Activated CD8-positive, alpha-beta memory T cell treated with anti-CD3 and anti-CD28 coated beads, Interleukin-2, amount 50 U/mL, for 4 hours (primary cell): ENCODE data around the gene GRAPL.
"Not testable (repeated sequence)": the region's sequence is repeated elsewhere in the genome, so short reads cannot be mapped to it uniquely, and the experiment has no call there.

ENCODE experiments used
- DNase-seq: peaks from one replicate; pipeline ENCODE4 v3.0.0-alpha.2; 2020

The GRAPL gene

DNA sequence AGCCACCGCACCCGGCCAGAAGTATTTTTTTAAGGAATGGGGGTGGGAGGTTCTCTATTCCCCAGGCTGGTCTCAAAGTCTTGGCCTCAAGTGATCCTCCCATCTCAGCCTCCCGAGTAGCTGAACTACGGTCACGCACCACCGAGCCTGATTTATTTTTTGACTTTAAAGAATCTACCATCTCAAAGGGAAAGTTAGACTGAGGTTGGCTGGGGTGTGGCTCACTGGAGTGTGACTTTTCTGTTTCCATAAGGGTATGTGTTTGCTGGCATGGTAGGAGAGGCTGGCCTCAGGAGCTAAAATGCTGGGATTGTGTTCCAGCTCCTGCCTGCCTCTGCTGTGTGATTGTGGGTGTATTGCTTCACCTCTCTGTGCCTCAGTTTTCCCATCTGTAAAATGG is 10.6 kb downstream of the GRAPL start:
- not testable (repeated sequence) for DNase-seq

DNA sequence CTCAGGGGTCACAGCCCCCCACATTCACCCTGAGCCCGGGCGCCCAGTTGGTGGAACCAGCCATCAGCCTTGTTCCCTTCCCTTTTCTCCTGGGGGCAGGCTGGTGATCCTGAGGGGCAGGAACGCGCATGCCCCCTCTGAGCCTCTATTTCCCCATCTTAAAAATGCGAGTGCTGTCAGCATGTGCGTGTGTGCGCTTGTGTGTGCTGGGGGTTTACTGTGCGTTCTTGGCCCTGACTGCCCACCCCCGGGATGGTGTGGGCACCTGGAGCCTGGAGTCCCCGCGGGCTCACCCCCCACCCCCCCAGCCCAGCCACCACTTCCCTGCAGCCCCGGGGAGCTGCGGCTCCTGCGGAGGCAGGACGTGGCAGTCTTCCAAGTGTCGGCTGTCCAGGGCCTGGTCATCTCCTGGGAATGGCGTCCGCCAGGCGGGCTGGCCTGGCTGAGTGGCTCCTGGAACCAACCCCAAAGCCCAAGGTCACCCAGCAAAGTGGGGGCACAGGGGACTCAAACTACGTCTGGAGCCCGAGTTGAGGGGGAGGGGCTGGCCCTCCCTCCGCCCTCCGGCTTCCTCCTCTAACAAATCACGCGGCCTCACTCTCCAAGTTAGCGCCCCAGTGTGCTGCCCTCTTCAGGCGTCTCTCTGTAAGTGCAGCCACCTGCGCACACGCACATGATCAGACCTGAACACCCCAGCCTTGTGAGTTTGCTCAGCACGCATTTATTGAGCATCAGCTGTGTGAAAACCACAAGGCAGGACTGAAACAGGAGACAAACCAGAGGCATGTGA is 14.2 kb downstream of the GRAPL start:
- not testable (repeated sequence) for DNase-seq

DNA sequence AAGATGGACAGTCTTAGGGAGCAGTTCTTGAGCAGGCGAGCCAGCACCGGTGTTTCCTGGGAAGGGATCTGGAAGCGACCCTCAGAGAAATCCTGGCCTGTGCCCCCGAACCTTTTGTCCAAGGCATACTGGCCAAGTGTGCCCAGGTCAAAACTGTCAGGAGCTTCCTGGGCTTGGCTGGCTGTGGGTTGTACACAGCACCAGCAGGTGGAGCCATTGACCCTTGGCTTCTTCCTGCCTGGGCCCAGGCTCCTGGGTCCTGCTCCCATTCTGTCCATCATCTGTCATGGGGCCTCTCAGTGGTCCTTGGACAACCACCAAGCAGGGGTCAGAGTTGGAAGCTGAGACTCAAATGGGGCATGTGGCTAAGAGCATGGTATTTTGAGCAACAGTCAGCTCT is 15.0 kb downstream of the GRAPL start:
- not testable (repeated sequence) for DNase-seq

DNA sequence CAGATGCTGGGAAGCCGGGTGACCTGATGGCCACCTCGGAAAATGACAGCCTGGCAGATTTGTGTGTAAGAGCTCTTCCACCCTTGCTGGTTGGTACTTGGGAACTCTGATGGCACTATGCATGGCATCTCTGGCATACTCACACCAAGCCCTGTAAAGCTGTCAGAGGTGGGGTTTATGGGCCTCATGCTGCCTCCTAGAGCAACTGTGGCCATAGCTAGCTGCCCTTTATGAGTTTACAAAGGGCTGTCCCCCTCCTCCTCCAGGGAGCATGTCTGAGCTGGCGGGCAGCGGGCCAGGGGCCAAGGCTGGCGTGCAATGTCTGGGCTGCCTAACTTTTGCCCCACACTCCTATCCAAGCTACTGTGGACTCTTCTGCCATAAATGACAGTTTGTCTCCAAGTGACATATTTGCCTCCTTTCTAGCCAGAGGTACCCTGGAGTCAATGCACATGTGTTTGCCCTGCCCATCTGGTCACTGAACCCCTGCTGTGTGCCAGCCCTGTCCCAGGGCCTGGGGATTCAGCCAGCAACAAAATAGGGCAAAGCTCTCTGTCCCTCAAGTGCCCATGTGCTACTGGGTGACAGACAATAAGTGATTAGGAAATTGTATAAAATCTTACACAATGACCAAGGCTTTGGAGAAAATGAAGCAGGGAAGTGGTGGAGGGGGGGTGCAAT is 15.8 kb downstream of the GRAPL start:
- DNase-seq, result not testable (repeated sequence)

DNA sequence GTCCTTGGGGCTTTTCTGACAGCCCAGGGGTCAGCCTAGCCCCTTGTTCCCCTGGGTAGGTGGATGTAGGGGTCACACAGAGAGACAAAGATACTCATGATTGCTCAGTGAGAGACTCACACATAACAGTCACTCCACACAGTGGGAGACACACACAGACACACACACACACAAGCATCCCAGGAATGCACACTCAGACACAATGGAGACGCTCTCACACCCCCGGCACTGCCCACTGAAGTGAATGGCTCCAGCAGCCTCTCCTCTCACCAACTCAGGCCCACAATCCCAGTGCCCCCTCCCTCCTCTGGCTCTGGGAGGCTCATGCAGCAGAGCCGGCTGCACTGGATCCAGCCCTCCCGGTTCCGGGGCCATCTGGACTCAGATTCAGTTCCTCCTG is 17.0 kb downstream of the GRAPL start:
- DNase-seq, result not testable (repeated sequence)

DNA sequence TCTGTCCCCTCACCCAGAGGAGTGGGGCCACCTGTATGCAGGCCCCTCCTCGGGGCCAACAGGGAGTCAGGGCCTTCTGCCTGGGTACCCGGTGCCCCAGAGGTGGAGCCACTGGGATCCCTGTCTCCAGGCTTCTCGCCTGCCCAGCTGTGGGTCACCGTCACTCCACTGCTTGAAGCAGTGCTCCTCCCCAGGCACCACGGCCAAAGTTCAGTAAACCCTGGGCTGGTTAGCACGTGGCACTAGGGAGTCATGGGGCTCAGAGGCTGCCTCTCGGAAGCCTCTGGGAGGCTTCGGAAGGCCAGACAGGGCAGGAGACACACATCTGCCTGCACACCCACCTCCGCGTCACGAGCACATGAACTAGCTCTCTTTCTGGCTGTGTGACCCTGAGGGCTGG is 18.1 kb downstream of the GRAPL start:
- DNase-seq, result not testable (repeated sequence)

DNA sequence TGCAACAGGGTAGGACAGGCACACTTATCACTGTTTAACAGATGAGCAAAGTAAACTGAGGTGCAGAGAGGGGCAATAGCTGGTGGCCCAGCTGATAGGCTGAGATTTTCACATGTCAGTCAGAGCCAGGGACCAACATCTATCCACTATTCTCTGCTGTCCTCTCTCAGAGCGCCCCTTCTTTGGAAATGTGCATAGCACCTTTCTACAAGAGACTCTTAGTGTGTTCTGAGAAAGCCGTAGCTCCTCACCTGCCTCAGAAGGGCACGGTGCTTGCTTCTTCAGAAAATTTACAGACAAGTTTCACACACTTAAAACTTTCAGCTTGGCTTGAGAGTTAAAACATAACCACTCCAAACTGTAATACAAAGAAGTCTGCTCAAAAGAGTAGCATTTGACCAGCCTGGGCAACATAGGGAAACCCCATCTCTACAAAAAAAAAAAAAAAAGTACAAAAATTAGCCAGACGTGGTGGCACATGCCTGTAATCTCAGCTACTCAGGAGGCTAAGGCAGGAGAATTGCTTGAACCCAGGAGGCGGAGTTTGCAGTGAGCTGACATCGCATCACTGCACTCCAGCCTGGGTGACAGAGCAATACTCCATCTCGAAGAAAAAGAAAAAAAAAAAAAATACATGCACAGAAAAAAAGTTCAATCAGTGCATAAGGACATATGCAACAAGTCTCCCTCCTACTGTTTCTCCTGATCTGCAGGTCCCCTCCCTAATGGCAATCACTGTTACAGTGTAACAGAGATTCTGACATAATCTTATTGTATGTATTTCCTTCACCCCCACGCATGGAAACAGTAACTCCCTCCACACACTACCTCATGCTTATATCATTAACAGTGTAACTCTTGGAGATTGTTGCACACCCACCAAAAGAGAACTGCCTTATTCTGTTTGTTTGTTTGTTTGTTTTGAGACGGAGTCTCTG is 23.6 kb downstream of the GRAPL start:
- DNase-seq, result not testable (repeated sequence)

DNA sequence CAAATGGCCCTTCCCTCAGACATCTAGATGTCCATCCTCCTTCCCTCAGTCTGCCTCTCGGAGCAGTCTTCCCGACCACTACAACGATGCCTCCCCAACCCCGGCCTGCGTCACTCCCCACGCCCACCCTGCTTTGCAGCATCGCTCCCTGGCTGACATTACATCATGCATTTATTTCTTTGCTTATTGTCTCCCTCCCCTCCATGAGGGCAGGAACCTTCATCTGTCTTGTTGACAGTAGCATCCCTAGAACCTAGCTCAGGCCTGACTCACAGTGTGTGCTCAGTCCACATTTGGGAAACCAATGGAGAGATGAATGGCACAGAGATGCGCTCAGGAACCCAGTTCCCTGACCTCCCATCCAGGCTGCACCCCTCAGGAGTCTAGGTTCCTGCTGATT is 30.2 kb downstream of the GRAPL start:
- not testable (repeated sequence) for DNase-seq

DNA sequence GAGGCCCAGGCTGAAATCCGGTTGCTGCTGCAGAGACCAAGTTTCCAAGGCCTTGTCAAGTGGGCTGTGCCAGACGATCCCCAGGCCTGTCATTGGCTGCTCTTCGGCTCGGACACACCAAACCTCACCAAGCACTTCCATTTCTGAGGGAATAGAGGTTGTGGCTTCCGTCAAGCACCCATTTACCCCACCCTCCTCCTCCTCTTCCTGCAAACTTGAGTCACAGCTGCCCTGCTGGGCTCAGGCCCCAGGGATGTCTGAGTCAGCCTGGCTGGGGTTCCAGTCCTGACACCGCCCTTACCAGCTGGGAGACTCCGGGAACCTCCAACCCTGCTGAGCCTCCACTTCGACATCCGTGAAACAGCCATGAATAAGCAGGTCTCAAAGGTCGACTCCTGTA is 31.1 kb downstream of the GRAPL start:
- DNase-seq, result not testable (repeated sequence)

DNA sequence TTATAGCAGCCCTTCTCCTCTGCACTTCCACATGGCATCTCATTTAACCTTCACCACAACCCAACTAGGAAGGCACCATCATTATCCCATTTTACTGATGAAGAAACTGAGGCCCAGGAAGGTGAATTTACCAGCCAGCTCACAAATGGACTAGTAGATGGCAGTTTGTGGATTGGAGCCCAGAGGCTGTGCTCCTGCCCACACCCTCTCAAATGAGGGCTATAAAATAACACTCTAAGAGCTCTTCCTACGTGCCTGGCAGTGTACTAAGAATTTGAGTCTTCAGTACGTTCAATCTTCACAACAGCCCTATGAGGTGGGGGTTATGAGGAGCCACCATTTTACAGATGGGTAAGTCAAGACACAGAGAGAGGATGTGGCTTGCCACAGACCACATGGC is 31.5 kb downstream of the GRAPL start:
- not testable (repeated sequence) for DNase-seq

DNA sequence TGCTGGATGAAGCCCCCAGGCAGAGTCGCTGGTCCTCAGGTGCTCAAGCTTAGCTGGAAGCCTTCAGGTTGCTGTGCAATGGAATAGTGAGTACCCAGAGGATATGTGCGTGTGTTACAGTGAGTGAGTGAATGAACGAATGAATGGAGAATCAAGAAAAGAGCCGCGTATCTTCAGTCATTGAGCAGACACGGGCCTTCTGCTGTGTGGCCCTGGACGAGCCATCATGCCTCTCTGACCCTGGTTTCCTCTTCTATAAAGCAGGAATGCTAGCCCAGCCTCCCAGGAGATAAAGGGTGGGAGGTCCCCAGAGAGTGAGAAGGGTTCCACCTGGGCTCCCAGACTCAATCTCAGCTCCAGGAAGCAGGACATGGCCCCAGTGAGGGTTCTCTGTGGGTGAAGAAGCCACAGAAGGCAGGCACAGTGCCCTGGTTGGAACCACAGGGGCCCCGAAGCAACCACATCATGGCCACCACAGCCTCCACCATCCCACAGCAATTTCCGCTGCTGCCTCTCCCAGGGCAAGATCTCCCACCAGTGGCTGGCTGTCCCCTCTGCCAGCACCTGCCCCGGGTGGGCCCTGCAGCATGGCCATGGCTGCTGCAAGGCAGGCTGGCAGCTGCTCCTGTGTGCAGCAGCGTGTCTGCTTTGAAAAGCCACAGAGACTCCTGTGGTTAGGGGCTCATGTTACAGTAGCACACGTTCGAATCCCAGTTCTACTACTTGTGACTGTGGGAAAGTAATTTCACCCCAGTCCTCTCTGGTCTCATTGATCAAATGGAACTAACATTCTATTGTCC is 34.1 kb downstream of the GRAPL start:
- DNase-seq, result not testable (repeated sequence)

DNA sequence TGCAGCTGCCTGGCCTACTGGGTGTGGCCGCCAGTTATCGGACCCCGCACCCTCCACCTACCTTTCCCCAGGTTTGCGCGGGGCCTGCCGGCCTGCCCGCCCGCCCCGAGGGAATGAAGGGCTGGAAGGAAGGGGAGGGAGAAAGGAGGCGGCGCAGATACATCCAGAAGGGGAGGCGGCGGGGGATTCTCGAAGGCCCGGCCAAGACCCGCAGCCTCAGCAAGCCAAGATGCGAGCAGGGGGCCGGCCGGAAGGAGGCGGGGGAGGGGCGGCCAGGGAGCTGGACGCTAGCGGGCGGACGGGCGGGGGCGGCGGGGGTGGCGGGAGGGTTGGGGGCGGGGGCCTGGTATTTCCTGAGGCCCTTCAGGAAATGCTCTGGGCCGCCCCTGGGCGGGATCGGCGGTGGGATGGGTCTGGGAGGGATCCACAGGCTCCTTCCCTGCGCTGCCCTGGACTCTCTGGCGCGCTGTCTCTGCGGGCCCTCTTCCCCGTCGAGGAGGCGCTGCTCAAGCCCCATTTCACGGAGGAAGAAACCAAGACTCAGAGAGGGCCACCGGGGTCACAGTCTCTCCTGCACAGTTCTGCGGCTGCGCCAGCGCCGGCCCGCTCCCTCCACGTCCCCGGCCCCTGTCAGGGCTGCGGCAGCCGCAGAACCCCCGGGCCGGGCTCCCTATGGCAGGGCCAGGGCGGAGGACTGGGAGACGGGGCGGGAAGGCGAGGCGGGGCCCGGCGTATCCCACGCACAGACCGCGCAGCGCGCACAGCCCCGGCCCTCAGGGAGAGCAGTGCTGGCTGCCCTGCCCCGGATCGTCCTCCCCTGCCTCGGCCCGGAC is 35.2 kb downstream of the GRAPL start:
- not testable (repeated sequence) for DNase-seq

DNA sequence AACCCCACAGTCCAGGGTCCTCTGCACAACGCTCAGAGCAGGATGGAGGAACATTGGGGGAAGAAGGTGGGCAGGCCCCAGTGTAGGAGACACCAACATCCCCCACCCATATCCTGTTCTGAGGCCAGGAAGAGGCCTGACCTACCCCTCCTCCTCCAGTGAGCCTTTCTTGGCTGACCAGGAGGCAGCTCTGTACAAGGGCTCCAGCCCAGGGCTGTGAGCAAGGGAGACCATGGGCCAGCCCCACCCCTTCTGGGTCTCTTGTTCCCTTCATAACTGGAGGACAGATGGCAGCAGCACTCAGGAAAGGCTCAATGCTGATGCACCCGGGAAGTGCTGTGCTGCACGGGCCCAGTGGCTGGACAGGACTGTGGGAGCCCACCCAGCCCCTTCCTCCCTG is 47.0 kb downstream of the GRAPL start:
- not testable (repeated sequence) for DNase-seq

DNA sequence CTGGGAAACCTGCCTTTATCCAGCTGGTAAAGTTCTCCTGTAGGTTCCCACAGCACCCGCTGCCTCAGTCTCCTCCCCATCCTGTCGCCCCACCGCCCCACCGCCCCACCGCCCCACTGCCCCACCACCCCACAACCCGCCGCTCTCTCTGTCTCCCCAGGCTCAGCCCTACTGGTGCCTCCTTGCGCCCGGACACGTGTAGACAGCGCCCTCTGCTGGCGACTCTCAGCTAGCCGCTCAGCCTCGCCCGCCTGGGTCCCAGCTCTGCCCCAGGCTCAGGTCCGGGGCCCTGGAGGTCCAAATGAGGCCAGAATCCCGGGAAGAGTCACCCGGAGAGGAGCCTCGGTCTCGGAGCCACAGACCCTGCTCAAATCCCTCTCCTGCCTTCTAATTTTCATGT is 48.0 kb downstream of the GRAPL start:
- DNase-seq, result not testable (repeated sequence)

DNA sequence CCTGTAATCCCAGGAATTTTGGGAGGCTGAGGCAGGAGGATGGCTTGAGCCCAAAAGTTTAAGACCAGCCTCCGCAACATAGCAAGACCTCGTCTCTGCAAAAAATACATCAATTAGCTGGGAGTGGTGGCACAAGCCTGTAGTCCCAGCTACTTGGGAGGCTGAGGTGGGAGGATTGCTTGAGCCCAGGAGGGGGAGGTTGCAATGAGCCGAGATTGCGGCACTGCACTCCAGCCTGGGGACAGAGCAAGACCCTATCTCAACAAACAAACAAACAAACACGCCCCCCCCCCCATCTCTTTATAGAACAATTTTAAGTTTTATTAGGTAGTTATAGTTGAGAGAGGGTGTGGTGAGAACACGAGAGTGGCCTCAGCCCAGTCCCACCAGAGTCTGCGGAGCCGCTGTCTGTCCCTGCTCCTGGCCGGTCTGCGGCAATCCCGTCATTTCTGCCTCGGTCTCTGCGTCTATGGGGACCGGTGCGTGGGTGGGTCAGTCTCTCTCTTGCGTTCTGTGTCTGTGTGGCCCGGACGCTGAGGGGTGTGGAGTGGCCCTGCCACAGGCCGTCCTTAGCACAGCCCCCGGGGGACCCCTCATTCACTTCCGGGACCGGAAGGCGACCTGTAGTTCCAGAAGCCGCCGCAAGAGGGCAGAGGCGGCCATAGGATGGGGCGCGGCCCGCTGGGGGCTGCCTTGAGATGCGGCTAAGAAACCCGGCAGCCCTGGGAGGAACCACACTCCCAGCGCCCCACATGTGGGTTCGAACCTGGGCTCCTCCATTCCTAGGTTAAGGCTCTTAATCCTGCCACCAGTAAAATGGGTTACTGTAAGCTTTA is 53.9 kb downstream of the GRAPL start:
- not testable (repeated sequence) for DNase-seq

DNA sequence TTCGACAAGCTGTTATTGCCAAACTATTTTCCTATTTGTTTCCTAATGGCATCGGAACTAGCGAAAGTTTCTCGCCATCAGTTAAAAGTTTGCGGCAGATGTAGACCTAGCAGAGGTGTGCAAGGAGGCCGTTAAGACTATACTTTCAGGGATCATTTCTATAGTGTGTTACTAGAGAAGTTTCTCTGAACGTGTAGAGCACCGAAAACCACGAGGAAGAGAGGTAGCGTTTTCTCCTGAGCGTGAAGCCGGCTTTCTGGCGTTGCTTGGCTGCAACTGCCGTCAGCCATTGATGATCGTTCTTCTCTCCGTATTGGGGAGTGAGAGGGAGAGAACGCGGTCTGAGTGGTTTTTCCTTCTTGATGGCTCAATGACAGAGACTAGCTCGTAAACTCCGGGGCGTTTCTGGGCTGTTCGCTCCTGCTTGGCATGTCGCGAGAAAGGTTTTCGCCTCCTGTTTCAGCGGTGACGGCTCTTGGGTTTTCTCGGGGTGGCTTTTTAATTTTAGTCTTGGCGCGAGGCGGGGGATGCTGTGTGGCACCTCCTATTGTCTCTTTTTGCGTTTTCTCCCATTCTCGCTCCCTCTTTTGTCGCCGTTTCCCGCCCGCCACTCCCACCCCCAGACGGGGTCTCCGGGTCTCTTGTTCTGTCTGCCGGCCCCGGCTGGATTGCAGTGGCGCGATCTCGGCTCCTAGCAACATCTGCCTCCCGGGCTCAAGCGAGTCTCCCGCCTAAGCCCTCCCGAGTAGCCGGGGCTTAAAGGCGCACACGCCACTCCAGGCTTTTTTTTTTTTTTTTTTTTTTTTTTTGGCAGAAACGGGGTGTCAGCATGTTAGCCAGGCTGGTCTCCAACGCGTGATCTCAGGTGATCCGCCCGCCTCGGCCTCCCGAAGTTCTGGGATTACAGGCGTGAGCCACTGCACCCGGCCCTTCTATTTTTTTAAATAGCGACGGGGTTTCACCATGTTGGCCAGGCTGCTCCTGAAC is 60.8 kb downstream of the GRAPL start:
- not testable (repeated sequence) for DNase-seq

DNA sequence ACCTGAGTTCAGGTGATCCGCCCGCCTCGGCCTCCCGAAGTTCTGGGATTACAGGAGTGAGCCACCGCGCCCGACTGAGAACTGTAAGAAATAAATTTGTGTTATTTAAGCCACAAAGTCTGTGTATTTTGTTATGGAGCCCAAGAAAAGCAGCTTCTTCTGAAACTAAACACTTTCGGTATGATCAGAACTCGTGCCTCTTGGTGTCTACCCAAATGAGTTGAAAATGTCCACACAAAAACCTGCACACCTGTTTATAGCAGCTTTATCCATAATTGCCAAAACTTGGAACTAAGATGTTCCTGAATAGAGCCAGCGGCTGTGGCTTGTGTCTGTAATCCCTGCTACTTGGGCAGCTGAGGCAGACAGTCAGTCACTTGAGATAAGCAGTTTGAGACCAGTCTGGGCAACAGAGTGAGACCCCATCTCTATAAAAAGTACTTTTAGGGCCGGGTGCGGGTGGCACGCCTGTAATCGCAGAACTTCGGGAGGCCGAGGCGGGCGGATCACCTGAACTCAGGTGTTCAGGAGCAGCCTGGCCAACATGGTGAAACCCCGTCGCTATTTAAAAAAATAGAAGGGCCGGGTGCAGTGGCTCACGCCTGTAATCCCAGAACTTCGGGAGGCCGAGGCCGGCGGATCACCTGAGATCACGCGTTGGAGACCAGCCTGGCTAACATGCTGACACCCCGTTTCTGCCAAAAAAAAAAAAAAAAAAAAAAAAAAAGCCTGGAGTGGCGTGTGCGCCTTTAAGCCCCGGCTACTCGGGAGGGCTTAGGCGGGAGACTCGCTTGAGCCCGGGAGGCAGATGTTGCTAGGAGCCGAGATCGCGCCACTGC is 61.7 kb downstream of the GRAPL start:
- not testable (repeated sequence) for DNase-seq

DNA sequence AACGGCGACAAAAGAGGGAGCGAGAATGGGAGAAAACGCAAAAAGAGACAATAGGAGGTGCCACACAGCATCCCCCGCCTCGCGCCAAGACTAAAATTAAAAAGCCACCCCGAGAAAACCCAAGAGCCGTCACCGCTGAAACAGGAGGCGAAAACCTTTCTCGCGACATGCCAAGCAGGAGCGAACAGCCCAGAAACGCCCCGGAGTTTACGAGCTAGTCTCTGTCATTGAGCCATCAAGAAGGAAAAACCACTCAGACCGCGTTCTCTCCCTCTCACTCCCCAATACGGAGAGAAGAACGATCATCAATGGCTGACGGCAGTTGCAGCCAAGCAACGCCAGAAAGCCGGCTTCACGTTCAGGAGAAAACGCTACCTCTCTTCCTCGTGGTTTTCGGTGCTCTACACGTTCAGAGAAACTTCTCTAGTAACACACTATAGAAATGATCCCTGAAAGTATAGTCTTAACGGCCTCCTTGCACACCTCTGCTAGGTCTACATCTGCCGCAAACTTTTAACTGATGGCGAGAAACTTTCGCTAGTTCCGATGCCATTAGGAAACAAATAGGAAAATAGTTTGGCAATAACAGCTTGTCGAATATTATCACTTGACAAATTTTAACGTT is 62.5 kb downstream of the GRAPL start:
- not testable (repeated sequence) for DNase-seq
